ENCODE measurements around the gene ARHGEF17. TPM values are rescaled to one million over a fixed set of nuclear protein-coding genes. Genes with fewer than 3 reads are reported as not detected.

Gene ARHGEF17
- total and polyA plus RNA-seq, 2 of the 13 experiments (the other 11 are each of a cell fraction or from before 2014, with no cell fraction given), result 10.7 to 28.8 TPM

DNA sequence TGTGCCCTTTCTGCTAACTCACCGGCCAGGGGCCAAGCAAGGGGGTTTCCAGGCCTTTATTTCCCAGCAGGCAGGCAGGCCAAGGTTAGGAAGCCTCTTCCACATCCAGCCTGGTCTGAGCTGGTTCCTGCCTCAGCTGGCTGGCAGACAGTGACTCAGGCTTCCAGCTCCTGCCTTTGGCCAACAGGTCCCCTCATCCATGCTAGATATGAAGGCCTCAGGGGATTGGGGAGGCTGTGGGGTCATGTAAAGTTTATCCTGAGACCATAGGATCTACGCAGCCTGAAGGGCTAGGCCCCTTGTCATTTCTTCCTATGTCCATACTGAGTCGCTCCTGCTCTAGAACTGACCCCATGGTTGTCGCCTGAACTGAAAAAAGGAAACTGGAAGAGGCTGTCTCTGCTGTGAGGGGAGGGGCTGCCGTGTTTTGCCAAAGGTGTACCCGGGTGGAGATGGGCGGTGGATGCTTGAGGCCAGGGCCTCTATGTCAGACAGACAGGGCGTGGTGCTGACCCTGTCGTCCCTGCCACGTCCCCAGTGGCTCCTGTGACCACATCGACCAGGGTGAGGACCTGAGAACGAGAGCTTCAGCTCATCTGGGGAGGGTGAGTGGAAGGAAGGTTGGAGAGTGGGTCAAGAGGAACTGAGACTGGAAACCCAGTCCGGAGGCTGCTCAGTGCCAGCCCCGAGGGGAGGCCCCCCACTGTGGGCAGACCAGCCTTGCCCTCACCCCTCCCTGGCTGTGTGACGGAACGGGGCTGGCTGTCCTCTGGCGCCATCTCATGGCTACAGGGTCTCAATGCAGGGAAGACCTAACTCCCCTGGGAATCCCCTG, 19.0 kb upstream of the ARHGEF17 start (continued):
- TF ChIP-seq, protein P1, sequence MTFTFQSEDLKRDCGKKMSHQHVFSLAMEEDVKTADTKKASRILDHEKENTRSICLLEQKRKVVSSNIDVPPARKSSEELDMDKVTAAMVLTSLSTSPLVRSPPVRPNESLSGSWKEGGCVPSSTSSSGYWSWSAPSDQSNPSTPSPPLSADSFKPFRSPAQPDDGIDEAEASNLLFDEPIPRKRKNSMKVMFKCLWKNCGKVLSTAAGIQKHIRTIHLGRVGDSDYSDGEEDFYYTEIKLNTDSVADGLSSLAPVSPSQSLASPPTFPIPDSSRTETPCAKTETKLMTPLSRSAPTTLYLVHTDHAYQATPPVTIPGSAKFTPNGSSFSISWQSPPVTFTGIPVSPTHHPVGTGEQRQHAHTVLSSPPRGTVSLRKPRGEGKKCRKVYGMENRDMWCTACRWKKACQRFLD (CRISPR knock-in tag; IDR thresholded peaks at IDR 0.05; ENCODE audit: borderline replicate concordance), result no peak
- TF ChIP-seq, protein P2, sequence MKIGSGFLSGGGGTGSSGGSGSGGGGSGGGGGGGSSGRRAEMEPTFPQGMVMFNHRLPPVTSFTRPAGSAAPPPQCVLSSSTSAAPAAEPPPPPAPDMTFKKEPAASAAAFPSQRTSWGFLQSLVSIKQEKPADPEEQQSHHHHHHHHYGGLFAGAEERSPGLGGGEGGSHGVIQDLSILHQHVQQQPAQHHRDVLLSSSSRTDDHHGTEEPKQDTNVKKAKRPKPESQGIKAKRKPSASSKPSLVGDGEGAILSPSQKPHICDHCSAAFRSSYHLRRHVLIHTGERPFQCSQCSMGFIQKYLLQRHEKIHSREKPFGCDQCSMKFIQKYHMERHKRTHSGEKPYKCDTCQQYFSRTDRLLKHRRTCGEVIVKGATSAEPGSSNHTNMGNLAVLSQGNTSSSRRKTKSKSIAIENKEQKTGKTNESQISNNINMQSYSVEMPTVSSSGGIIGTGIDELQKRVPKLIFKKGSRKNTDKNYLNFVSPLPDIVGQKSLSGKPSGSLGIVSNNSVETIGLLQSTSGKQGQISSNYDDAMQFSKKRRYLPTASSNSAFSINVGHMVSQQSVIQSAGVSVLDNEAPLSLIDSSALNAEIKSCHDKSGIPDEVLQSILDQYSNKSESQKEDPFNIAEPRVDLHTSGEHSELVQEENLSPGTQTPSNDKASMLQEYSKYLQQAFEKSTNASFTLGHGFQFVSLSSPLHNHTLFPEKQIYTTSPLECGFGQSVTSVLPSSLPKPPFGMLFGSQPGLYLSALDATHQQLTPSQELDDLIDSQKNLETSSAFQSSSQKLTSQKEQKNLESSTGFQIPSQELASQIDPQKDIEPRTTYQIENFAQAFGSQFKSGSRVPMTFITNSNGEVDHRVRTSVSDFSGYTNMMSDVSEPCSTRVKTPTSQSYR (CRISPR knock-in tag; IDR thresholded peaks at IDR 0.05; ENCODE audit: borderline replicate concordance), result peak; percentile 34; the same call in 1 of the 2 replicates
- no peak for TF ChIP-seq RFX3 (CRISPR knock-in tag; IDR thresholded peaks at IDR 0.05)
- 0 out of 2 replicates have a peak, but pooled peaks have one; percentile 17 for TF ChIP-seq ETV6 (CRISPR knock-in tag; conservative IDR thresholded peaks at IDR 0.05)
- TF ChIP-seq, protein P3, sequence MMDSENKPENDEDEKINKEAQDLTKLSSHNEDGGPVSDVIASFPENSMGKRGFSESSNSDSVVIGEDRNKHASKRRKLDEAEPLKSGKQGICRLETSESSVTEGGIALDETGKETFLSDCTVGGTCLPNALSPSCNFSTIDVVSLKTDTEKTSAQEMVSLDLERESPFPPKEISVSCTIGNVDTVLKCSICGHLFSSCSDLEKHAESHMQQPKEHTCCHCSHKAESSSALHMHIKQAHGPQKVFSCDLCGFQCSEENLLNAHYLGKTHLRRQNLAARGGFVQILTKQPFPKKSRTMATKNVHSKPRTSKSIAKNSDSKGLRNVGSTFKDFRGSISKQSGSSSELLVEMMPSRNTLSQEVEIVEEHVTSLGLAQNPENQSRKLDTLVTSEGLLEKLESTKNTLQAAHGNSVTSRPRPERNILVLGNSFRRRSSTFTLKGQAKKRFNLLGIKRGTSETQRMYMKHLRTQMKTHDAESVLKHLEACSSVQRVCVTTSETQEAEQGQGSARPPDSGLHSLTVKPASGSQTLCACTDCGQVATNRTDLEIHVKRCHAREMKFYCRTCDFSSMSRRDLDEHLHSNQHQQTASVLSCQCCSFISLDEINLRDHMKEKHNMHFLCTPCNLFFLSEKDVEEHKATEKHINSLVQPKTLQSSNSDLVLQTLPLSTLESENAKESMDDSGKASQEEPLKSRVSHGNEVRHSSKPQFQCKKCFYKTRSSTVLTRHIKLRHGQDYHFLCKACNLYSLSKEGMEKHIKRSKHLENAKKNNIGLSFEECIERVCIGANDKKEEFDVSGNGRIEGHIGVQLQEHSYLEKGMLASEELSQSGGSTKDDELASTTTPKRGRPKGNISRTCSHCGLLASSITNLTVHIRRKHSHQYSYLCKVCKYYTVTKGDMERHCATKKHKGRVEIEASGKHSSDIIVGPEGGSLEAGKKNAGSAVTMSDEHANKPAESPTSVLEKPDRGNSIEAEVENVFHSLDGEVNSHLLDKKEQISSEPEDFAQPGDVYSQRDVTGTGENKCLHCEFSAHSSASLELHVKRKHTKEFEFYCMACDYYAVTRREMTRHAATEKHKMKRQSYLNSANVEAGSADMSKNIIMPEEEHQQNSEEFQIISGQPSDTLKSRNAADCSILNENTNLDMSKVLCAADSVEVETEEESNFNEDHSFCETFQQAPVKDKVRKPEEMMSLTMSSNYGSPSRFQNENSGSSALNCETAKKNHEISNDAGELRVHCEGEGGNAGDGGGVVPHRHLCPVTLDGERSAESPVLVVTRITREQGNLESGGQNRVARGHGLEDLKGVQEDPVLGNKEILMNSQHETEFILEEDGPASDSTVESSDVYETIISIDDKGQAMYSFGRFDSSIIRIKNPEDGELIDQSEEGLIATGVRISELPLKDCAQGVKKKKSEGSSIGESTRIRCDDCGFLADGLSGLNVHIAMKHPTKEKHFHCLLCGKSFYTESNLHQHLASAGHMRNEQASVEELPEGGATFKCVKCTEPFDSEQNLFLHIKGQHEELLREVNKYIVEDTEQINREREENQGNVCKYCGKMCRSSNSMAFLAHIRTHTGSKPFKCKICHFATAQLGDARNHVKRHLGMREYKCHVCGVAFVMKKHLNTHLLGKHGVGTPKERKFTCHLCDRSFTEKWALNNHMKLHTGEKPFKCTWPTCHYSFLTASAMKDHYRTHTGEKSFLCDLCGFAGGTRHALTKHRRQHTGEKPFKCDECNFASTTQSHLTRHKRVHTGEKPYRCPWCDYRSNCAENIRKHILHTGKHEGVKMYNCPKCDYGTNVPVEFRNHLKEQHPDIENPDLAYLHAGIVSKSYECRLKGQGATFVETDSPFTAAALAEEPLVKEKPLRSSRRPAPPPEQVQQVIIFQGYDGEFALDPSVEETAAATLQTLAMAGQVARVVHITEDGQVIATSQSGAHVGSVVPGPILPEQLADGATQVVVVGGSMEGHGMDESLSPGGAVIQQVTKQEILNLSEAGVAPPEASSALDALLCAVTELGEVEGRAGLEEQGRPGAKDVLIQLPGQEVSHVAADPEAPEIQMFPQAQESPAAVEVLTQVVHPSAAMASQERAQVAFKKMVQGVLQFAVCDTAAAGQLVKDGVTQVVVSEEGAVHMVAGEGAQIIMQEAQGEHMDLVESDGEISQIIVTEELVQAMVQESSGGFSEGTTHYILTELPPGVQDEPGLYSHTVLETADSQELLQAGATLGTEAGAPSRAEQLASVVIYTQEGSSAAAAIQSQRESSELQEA (CRISPR knock-in tag; IDR thresholded peaks at IDR 0.05; ENCODE audit: not compliant biosample characterization), result no peak
- TF ChIP-seq ZNF230 (CRISPR knock-in tag; IDR thresholded peaks at IDR 0.05), result no peak
- peak; percentile 48 for TF ChIP-seq ELF3 (CRISPR knock-in tag; IDR thresholded peaks at IDR 0.05)
- peak; percentile 43; the same call in 1 of the 2 replicates for TF ChIP-seq MED1 (CRISPR knock-in tag; IDR thresholded peaks at IDR 0.05)
- TF ChIP-seq, protein P4, sequence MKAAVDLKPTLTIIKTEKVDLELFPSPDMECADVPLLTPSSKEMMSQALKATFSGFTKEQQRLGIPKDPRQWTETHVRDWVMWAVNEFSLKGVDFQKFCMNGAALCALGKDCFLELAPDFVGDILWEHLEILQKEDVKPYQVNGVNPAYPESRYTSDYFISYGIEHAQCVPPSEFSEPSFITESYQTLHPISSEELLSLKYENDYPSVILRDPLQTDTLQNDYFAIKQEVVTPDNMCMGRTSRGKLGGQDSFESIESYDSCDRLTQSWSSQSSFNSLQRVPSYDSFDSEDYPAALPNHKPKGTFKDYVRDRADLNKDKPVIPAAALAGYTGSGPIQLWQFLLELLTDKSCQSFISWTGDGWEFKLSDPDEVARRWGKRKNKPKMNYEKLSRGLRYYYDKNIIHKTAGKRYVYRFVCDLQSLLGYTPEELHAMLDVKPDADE (CRISPR knock-in tag; IDR thresholded peaks at IDR 0.05), result no peak
- TF ChIP-seq ZNF569 (CRISPR knock-in tag; IDR thresholded peaks at IDR 0.05; ENCODE audit: borderline replicate concordance), result no peak
- no peak for TF ChIP-seq HOXD1 (CRISPR knock-in tag; IDR thresholded peaks at IDR 0.05)
- TF ChIP-seq TEAD3 (CRISPR knock-in tag; optimal IDR thresholded peaks at IDR 0.05; ENCODE audit: borderline replicate concordance), result peak; percentile 27
- TF ChIP-seq, protein P5, sequence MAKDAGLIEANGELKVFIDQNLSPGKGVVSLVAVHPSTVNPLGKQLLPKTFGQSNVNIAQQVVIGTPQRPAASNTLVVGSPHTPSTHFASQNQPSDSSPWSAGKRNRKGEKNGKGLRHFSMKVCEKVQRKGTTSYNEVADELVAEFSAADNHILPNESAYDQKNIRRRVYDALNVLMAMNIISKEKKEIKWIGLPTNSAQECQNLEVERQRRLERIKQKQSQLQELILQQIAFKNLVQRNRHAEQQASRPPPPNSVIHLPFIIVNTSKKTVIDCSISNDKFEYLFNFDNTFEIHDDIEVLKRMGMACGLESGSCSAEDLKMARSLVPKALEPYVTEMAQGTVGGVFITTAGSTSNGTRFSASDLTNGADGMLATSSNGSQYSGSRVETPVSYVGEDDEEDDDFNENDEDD (CRISPR knock-in tag; IDR thresholded peaks at IDR 0.05; ENCODE audit: borderline replicate concordance), result 0 out of 2 replicates have a peak, but pooled peaks have one; percentile 40

Data from HepG2 (cell line).